NCI-H446 treated with DMSO at 0.1 percent for 48 hours (cell line): ENCODE results near the gene DLGAP4.

Experiments used
- DNase-seq: peaks from one replicate; lab custom pipeline; 2025; lab: John Stamatoyannopoulos, UW

Gene DLGAP4

DNA sequence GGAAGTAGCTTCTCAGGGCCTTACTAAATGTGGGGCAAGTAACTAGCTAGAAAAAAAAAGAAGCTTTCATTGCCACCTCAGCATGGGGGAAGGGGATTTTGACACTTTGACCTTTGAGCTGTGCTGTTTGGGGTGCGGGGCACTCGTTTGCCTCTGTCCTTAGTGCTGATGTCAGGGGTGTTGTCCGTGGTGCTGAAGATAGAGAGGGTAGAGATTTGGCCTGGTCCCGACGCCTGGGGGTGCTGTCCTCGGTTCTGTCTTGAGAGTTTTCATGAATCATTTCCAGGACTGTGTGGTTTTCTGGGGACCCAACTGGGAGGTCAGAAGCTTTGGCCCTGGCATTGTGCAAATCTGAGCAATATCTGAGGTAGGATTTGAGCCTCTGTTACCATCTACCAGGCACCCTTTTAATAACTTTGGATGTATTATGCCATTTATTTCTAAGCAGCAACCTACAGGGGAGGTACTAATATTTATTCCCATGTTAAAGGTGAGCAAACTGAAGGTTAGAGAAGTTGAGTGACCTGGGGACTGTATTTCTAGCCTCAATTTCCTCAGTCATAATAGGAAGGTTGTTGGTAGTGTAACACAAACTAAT is 78.0 kb downstream of the DLGAP4 start:
- DNase-seq: no peak

DNA sequence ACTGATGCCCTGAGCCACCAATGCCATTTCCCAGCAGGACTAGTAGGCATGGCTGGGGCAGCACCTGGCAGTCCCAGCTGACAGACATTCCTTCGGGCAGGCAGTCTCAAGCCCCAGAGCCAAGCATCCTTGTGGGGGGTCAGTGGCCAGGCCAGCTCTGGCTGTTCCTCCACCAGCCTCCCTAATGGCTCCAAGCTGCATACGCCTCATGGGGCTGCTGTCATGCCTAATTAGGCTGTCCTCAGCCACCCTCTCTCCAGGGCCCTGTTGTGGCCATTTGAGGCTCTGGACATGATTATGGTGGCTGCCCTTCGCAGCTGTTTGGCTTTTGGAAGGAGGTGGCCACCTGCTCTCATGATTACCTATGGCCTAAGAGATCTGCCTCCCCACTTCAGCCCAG is 79.4 kb downstream of the DLGAP4 start:
- no peak for DNase-seq

DNA sequence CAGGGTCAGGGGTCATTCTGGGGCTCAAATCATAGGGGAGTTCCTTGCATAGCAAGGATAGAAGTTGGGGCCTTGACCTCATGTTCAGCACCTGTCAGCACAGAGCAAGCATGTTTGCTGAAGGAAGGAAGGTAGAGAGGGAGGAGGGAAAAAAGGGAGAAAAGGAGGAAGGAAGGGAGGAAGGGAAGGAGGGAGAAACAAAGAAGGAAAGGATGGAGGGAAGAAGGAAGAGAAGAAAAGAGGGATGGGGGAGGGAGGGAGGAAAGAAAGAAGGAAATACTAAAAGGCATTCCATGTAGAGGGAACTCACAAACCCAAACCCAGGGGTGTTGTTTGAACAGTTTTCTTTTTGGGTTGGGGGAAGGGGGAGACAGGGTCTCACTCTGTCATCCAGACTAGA is 80.1 kb downstream of the DLGAP4 start:
- no peak for DNase-seq

DNA sequence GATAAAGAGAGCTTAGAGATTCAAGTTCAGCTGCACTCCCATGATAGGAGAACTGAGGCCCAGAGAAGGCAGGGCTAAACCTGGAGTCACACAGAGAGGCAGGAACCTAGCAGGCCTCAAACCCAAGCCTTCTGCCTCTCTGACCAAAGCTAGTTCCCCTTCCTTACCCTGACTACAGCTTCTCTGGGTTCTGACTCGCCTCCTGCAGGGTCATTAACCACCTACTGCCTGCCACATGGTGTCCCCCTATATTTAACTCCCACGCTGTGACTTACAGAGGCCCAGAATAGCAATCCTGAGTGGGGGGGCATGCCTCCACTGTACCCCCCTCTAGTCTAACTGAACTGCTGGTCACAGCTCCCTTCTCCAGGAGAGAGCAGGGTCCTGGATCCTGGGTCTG is 84.1 kb downstream of the DLGAP4 start:
- no peak for DNase-seq

DNA sequence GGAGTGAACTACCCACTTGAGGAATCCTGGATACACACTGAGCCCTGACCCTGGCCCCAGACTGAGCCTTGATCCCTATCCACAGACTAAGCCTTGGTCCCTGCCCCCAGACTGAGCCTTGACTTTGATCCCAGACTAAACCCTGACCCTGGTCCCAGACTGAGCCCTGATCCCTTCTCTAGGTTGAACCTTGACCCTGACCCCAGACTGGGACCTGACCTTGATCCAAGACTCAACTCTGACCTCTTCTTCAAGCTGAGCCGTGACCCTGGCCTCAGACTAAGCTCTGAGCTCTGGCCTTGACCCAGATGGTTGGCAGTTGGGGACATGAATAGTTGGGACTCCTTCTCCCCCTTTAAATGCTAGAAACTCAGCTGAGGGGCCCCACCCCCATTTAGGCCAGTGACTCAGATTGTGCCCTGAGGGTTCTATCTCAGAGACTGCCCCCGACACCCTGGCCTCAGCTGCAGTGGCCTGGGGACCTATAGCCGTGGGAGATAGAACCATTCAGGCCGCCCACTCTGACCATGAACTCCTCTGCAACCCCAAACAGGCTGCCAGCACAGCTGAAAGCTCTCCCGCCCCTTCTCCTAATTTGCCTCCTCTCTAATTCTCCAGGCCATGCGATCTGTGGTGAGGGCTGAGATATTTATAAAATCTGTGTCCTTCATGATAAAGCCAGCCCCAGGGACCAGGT is 84.7 kb downstream of the DLGAP4 start:
- no peak for DNase-seq

DNA sequence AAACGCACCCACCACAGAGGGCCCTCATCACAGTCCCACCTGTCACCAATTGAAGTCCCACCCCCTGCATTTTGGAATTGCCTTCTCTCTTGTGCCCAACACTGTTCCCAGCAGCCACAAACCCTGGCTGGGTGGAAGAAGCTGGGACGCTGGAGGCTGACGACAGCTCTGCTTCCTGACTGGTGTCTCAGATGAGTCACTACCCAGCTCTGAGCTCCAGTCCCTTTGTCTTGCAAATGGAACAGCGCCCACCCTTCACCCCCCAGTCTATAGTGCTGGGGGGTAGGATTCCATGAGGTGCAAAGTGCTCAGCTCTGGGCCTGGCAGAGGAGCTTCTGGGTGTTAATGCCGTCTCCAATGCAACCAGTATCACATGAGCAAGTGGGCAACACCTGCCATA is 85.3 kb downstream of the DLGAP4 start:
- DNase-seq: no peak

DNA sequence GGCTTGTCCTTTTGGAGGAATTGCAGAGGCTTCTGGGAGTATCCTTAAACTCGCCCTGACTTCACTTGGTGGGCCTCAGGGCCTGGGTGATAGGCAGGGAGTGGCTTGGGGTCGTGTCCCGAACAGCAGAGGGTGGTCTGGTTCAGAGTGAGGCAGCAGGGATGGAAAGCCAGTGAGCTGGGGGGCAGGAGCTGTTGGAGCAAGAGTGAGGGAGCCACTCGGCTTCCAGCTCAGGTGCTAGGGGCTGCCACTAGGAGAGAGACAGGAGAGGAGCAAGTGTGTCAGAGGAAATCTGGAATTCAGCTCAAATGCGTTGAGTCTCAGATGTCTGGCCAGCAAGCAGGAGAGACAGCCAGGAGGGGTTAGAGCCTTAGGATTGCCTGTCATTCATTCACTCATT is 85.8 kb downstream of the DLGAP4 start:
- no peak for DNase-seq

DNA sequence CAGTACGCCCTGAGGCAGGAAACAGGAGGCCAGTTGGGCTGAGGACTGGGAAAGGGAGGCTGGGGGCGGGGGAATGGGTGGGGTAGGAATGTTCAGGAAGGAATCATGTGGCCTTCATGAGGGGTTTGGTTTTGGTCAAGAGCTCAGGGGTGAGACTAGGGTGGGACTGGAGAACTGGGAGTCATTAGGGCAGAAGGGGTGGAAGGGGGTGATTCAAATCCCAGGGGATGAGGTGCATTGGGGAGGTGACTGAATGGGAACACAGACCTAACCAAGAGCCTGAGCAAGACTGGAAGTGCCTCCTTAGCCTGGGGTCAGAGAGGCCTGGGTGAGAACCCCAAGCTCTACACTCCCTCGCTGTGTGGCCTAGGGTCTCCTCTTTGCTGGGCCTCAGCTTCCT is 86.8 kb downstream of the DLGAP4 start:
- DNase-seq: no peak

DNA sequence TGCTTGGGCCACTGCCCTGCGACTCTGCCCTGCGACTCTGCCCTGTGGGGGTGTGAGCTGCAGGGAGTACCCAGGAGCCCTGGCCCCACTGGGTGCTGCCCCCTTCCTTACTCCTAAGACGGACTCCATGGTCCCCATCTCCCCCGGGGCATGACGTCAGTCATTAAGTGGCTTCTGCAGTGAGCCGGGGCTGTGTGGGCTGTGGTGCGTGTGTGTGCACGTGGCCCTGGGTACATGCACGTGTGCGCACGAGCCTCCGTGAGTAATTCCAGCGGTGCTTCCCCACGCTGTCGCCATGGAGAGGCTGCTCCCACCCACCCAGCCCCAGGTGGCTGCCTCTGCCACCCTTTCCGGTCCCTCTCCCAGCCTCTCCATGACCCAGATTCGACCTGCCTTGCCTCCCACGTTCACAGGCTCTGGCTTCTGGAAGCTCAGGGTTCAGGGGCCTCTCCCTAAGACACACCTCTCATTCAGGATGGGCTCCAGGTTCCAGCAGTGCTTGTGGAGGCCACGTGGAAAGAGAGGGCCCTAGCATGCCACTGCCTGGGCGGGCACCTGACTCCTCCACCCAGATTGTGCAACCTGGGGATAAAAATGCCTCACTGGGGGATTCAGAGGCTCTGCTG is 88.3 kb downstream of the DLGAP4 start:
- DNase-seq: no peak

DNA sequence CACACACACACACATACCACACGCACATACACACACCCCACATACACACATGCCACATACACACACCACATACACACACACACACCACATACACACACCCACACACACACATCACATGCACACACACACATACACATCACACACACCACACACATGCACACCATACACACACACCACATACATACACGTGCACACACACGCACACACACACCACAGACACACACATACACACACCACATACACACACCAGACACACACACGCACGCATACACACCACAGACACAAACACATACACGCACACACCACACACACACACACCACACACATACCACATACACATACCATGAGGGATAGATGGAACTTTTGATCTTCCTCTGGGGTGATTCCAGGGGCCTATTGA is 90.2 kb downstream of the DLGAP4 start:
- no peak for DNase-seq

DNA sequence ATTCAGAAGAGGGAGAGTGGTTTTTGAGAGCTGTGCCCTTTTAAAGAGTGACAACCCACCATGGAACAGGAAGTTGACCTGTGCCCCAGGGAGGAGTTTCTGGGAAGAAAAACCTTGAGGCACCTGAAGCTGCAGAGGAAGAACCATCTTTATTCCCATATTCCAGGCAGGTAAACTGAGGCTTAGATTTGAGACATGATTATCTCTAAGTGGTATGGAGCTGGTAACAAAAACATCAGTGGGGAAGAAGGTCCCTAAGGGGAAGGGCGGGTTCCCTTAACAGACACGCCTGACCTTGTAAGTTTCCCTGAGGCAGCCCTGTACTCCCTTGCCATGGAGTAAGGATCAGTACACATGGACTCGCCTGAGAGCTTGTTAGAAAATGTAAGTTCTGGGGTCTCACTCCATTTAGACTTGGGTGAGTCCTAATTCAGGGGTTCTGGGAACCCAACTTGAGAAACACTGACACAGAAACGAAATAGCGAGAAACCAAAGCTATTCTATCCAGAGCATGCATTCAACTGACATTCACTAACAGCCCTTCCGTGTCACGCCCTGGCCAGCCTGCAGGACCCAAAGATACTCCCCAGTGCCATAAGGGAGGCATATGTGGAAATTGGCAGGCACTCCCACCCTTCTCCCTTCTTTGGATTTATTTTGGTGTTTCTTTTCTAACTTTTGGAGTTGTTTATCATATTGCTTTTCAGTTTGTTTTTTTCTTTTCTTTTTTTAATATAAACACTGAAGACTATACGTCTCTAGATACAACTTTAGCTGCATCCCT is 90.9 kb downstream of the DLGAP4 start:
- no peak for DNase-seq

DNA sequence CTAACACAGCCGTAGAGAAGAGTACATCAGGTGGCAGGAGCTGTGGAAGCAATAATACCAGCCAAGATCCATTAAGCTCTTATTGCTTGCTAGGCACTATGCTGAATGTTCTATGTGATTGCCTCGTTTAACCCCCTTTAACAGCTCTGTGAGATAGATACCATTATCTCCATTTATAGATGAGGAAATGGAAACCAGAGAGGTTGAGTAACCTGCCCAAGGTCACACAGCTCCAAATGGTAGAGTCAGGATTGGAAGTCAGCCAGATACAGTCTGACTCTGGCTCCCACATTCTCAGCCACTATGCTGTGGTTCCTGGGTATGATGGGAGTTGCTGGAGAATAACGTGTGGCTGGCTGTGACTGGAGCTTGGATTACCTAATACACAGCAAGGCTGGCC is 92.4 kb downstream of the DLGAP4 start:
- DNase-seq: no peak

DNA sequence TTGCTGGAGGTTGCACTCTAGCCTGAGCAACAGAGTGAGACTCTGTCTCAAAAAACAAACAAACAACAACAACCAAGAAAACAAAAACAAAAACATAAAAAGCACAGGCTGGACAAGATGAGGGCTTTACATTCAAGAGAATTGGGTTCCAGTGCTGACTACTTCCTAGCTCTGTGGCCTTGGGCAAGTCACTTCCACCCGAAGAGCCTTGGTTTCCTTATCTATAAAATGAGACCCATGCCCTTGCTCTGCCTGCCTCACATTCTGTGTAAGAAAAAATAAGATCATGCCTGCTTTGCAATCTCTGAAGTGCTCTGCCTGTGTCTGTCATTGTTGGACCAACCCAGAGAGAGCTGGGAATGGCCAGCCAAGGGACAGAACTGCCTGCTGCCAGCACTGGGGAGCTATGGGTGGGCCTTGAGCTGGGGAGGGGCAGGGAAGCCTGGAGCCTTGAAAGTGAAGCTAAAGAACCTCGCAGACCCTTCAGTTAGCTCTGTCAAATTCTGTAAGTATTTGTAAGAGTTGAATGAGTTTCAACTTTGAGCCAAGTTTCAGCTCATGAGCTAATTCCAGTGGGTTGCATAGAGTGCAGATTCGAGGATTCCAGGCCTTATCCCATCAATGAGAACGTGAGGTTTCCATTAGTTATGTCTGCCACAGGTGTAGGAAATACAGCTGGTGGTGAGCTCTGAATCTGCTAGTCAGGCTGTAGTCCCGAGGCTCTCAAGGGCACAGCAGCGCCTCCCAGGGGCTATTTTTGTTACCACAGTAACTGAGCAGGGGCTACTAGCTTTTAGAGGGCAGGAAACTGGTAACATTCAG is 93.2 kb downstream of the DLGAP4 start:
- no peak for DNase-seq

DNA sequence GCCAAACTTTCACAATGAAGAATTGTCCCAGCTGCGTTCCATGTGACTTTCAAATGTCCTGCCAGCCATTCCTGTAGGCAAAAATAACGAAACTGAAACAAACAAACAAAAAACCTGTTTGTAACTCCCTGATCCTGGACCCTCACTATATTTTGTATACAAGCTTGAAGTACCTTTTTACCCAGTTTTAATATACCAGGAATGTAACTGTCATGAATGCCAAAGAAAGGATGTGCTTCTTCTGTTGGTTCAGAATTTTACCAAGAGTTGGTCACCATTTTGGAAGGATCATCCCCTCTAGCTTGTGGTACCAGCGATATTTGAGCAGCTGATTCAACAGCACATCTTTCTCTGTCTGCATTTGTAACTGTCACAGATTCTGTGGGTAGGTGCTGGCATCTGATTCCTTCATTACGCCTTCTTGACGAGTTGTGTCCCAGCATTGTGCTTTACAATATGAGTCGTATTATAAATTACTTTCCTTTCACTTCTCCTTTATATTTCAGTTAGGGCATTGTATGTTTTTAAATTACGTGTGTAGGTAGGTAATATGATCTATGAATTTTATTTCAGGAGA is 93.9 kb downstream of the DLGAP4 start:
- DNase-seq: no peak

DNA sequence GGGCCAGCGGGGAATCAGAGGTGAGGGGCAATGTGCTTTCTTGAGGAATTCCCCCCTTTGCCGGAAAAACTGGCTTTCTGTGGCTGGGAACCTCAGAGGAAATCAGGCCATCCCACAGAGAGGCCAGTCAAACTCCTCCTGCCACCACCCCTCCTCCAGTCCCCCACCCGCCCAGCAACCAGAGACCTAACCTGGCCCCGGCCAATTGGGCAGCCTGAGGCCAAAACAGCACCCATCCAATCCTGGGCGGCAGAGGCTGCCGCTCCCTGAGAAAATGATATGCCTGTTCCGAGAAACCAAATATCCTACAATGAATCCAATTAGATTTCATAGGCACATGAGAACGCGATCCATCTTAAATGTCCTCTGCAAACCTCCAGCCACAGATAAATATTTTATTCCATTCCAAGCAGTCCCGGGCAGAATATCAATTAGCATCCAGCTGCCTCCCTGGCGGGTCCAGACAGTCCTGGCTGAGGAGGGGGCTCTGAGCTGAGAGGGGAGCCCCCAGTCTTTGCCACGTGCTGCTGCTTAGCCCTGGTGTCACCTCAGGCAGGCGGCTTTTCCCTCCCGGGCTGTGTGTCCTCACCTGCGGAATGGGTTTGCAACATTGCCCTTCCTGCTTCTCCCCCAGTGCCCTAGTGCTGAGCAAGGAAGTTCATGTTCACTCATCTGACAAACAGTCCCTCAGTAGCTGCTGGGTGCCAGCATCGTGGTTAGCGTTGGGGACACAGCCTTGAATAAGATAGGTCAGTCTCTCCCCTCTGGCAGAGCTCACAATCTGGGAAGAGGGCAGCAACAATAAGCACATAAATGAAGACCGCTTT is 95.0 kb downstream of the DLGAP4 start:
- DNase-seq: no peak

DNA sequence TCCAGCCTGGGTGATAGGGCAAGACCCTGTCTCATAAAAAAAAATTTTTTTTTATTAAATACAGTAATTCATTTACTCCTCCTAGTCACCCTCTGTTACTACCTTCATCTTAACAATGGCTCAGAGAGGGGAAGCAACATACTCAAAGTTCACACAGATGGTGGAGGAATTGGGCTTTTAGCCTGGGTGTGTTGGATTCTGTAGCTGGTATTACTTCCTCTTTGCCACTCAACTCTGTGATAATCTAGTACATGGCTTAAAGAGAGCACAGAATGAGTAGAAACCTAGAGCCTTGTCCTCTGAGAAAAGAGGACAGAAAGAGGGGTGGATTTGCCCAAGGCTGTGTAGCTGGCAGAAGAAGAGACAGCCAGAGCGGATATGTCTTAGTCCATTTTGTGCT is 96.6 kb downstream of the DLGAP4 start:
- no peak for DNase-seq

DNA sequence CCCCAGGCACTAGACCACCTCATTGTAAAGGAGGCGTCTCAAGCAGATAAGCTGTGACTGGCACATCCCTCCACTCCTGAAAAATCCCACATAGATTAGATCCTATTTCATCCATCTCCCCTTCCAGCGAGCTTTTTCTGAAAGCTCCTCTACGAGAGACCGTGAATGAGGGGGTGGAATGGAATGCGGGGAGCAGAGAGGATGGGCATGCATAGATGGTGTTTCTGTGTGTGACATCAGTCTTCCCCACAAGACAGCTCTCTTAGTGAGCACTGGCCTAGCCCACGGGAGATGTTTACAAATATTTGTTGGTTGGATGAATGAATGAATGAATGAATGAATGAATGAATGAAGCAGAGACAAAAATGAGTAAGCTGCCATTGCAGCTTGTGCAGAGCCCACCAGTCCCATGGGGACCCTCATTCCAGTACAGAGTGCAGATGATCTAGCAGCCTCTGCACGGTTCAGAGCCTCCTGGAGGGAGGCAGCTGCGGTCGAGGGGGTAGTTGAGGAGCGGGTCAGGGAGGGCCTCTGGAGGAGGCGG is 98.4 kb downstream of the DLGAP4 start:
- DNase-seq: no peak

DNA sequence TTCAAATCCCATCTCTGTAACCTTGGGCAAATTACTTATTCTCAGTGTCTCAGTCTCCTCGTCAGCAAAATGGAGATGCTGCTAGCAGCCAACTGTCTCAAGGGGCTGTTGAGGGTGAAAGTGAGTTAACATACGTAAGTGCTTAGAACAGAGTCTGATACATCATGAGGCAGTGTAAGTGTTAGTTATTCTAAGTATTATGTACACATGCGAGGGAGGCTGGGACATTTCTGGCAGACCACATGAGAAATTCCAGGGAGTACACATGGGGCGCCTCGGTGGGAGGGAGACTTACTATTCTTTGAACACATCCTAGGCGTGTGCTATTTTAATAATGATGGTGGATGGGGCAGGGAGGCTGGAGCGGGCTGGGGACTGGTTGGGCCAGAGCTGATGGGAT is 99.1 kb downstream of the DLGAP4 start:
- DNase-seq: no peak

DNA sequence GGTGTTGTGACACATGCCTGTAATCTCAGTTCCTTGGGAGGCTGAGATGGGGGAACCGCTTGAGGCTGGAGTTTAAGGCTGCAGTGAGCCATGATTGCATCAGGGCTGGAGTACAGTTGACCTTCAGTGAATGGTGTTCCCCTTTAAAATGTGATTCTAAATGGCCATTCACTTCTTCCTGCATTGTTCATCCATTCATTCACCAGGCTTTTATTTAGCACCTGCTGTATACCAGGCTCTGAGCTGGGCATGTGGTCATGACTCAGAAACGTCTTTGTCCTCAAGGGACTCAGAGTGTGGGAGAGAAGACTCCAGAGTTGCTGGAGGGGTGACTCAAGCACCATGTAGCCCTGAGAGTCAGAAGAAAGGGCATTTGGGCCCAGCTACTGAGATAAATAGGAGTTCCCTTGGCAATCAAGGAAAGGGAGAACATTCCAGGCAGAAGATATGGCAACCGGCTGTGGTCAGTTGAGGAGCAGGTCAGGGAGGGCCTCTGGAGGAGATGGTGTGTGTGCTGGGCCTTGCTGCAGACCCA is 101.1 kb downstream of the DLGAP4 start:
- DNase-seq: no peak

DNA sequence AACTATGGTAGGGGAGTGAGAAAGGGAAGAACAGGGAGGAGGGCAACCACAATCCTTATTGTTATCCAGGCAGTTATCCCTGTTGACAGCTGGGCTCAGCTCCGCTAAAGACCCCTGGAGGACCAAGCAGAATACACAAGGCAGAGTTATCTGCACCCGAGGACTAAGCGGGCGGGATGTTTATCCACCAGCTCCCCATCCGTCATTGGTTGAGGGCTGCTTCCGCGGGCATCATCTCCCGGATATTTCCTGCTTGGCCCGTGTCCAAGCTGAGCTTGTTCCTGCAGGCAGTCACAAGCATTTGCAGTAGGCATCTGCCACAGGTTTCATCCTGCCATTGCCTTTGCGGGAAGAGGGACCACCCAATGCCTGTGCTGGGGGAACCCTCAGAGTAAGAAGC is 102.1 kb downstream of the DLGAP4 start:
- no peak for DNase-seq
